Natural killer cell (primary cell): Measurements from ENCODE around the gene ARL3. TPM values are rescaled to one million over a fixed set of nuclear protein-coding genes. Genes with fewer than 3 reads are reported as not detected.
A peak's percentile ranks its signal among the peaks of the same experiment; 100 is the strongest.

Experiments
- ATAC-seq, 3 donors: fragments of 150-1000 bp in 2 of 3; fragments of 200-7000 bp in 1 of 3; cut with Tn5 transposase; 1 replicate in 1 of 3; 2 replicates in 2 of 3; pipeline ENCODE4 v1.10.0; 2021; ENCODE audit warnings: mild to moderate bottlenecking in 2 of 3, moderate library complexity in 2 of 3
- DNase-seq, 2 donors: peaks; one replicate each; pipeline versions ENCODE4 v3.0.0 to v3.0.0-alpha.2; 2013 to 2021; ENCODE audit warnings: mixed read lengths in 1 of 2
- H3K27ac ChIP-seq: one replicate; pipeline ENCODE4 v1.5.1; 2013; ENCODE audit warnings: mild to moderate bottlenecking, low read length
- H3K27me3 ChIP-seq: one replicate; pipeline ENCODE4 v1.6.1; 2013; ENCODE audit warnings: low read length; ENCODE audit not compliant: control insufficient read depth, insufficient read depth
- H3K36me3 ChIP-seq: one replicate; pipeline ENCODE4 v1.6.1; 2013; ENCODE audit warnings: low read length; ENCODE audit not compliant: control insufficient read depth, insufficient read depth
- H3K4me1 ChIP-seq: one replicate; pipeline ENCODE4 v1.6.1; 2013; ENCODE audit warnings: low read length; ENCODE audit not compliant: control insufficient read depth, insufficient read depth
- H3K4me3 ChIP-seq: one replicate; pipeline ENCODE4 v1.5.1; 2013; ENCODE audit warnings: low read length
- H3K9me3 ChIP-seq: one replicate; pipeline ENCODE4 v1.6.1; 2013; ENCODE audit warnings: low read length; ENCODE audit not compliant: control insufficient read depth, insufficient read depth
- H3K27ac Mint-ChIP-seq, 2 donors: one replicate each; pipeline ENCODE4 v1.8.0; 2022; ENCODE audit warnings: mild to moderate bottlenecking in 2 of 2, mixed read lengths in 2 of 2, moderate library complexity in 1 of 2
- H3K27me3 Mint-ChIP-seq, 2 donors: one replicate each; pipeline ENCODE4 v1.8.0; 2022; ENCODE audit warnings: low read depth in 2 of 2, mixed read lengths in 2 of 2
- H3K36me3 Mint-ChIP-seq: one replicate; pipeline ENCODE4 v1.8.0; 2022; ENCODE audit warnings: mixed read lengths
- H3K4me1 Mint-ChIP-seq, 2 donors: one replicate each; pipeline ENCODE4 v1.8.0; 2022; ENCODE audit warnings: mixed read lengths in 2 of 2
- H3K4me3 Mint-ChIP-seq: one replicate; pipeline ENCODE4 v1.8.0; 2022; ENCODE audit warnings: mild to moderate bottlenecking, moderate library complexity, mixed read lengths
- H3K9me3 Mint-ChIP-seq, 2 donors: one replicate each; pipeline ENCODE4 v1.8.0; 2022; ENCODE audit warnings: mixed read lengths in 2 of 2
- WGBS: methylation state at CpG from one replicate; pipeline ENCODE4 v1.1.7; 2013; ENCODE audit warnings: missing lambda C conversion rate; ENCODE audit not compliant: insufficient coverage; 5-methylcytosine and 5-hydroxymethylcytosine counted together
- intact Hi-C: fragments of 100-400 bp; cut with micrococcal nuclease; formaldehyde crosslinking; loops from one replicate; pipeline ENCODE4 v1.14.2; 2022
- total RNA-seq, 4 donors: library from RNA; stranded (reverse); fragments of 120-200 nt in 1 of 4; gene quantifications; one replicate each; pipeline versions ENCODE4 v1.2.3 to v1.2.4, GENCODE V29; 2013 to 2022
- TF ChIP-seq, protein P1 (sequence below): fragments of 200-600 bp; IDR thresholded peaks from one replicate; pipeline ENCODE4 v1.8.0; 2022; ENCODE audit warnings: antibody characterized with exemption

Gene ARL3
- total RNA-seq, 3 donors from 2014 or later (not counting 1 experiment from before 2014, with no cell fraction given): 1.4 to 1.7 (median 1.5) TPM

DNA sequence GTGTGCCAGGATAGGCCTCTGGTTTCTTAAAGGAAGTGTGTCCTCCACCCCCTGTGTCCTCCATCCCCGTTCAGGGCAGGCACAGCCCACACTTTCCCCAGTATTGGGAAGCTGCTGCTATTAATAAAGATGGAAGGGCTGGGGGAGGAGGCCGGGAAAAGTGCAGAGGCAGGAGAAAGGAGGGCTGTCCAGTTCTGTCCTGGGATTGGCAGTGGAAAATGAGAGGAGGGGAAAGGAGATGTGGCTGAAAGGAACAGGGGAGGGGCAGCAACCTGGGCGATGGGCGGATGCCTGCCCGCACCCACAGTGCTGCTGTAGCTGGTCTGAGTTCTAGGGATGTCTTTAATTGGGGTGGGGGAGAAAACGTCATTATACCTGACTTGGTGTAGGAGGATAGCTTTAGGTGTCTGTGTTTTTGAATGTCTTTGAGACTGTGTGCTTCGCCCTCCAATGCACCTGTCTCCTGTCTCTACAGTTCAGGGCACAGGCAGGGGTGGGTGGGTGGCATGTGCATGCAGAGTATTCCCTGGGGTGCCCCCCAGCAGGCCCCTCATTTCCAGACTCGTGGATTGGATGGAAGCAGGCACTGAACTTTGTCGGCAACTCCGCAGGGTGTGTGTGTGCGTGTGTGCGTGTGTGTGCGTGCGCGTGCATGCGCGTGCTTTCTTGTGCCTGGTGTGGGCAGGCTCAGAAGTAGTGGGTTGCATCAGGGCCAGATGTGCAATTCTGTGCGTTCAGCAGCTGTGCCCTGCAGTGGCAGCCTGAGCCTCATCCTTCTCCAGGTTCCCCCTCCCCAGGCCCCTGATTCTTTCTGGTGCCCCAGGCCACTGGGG, 67.4 kb downstream of the ARL3 start:
- H3K4me3 ChIP-seq: peak overlapping the region; percentile 61
- ATAC-seq: no peak
- TF ChIP-seq, protein P1, sequence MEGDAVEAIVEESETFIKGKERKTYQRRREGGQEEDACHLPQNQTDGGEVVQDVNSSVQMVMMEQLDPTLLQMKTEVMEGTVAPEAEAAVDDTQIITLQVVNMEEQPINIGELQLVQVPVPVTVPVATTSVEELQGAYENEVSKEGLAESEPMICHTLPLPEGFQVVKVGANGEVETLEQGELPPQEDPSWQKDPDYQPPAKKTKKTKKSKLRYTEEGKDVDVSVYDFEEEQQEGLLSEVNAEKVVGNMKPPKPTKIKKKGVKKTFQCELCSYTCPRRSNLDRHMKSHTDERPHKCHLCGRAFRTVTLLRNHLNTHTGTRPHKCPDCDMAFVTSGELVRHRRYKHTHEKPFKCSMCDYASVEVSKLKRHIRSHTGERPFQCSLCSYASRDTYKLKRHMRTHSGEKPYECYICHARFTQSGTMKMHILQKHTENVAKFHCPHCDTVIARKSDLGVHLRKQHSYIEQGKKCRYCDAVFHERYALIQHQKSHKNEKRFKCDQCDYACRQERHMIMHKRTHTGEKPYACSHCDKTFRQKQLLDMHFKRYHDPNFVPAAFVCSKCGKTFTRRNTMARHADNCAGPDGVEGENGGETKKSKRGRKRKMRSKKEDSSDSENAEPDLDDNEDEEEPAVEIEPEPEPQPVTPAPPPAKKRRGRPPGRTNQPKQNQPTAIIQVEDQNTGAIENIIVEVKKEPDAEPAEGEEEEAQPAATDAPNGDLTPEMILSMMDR: no peak
- intact Hi-C loops: loop anchor here (1.0 to 10.0 kb wide), 8 partner anchors 14 to 718 kb away; partner anchors contain the start of genes CNNM2, GBF1, NFKB2 and PITX3
- H3K4me1 ChIP-seq: peaks cover 68% of the 10 kb centered on the region
- DNase-seq: peak; percentile 50 to 75
- H3K4me1 Mint-ChIP-seq: peaks cover 67 to 74% of the 10 kb centered on the region in 2 donors
- no peaks in the 10 kb centered on the region for H3K27me3 ChIP-seq
- H3K4me3 Mint-ChIP-seq: peak overlapping the region; percentile 99
- H3K27ac Mint-ChIP-seq: peak overlapping the region; percentile 99
- no peaks in the 10 kb centered on the region for H3K36me3 Mint-ChIP-seq
- H3K9me3 ChIP-seq: no peaks in the 10 kb centered on the region
- H3K36me3 ChIP-seq: no peaks in the 10 kb centered on the region
- peak overlapping the region; percentile 88 for H3K27ac ChIP-seq
- no peaks in the 10 kb centered on the region for H3K9me3 Mint-ChIP-seq
- 31% methylated on average over 17 of the region's 18 CpGs for WGBS
- no peaks in the 10 kb centered on the region for H3K27me3 Mint-ChIP-seq

GRCh38 chr10:102645741-102646609, 68.2 kb downstream of the ARL3 start:
- peaks cover 63 to 70% of the 10 kb centered on the region in 2 donors for H3K4me1 Mint-ChIP-seq
- TF ChIP-seq, protein P1: no peak
- Histone ChIP-seq H3K4me1 (peaks cover 65% of the 10 kb centered on the region), H3K27me3 (no peaks in the 10 kb centered on the region), H3K27ac (peak overlapping the region; percentile 88), H3K4me3 (peak overlapping the region; percentile 61), H3K36me3 (no peaks in the 10 kb centered on the region), H3K9me3 (no peaks in the 10 kb centered on the region)
- ATAC-seq: peak; percentile 37 to 68 (median 52)
- H3K4me3 Mint-ChIP-seq: peak overlapping the region; percentile 99
- H3K36me3 Mint-ChIP-seq: no peaks in the 10 kb centered on the region
- peak overlapping the region; percentile 99 for H3K27ac Mint-ChIP-seq
- H3K27me3 Mint-ChIP-seq: no peaks in the 10 kb centered on the region
- H3K9me3 Mint-ChIP-seq: no peaks in the 10 kb centered on the region
- WGBS: 0% methylated on average over 23 of the region's 29 CpGs
- intact Hi-C loops: loop anchor here (1.0 to 10.0 kb wide), 8 partner anchors 15 to 719 kb away; partner anchors contain the start of genes CNNM2, GBF1, NFKB2 and PITX3
- DNase-seq: peak; percentile 79 to 83

DNA sequence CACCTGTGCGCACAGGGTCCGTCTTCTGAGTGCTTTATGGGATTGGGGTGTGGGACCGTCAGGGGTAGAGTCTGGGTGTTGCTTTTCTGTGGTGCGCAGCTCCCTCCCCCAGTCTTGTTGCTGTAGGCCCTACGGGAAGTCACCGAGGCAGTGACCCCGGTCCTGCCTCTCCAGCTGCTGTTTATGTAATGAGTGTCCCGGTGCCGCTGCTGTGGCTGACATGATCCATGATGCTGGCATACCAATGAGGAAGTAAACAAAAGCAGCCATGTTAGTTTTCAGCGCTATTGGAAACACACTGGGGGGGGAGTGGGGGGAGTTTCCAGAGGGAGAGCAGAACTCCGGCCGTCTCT, 68.8 kb downstream of the ARL3 start:
- intact Hi-C loops: loop anchor here (5.0 to 10.0 kb wide), 4 partner anchors 251 to 719 kb away; partner anchors contain the start of genes CNNM2, GBF1, NFKB2 and PITX3
- no peaks in the 10 kb centered on the region for H3K36me3 ChIP-seq
- no peaks in the 10 kb centered on the region for H3K9me3 ChIP-seq
- TF ChIP-seq, protein P1: peak; percentile 0
- no peaks in the 10 kb centered on the region for H3K9me3 Mint-ChIP-seq
- ATAC-seq (no peak), DNase-seq (peak; percentile 45 to 71)
- peak overlapping the region; percentile 99 for H3K27ac Mint-ChIP-seq
- no peaks in the 10 kb centered on the region for H3K36me3 Mint-ChIP-seq
- no peaks in the 10 kb centered on the region for H3K27me3 Mint-ChIP-seq
- peaks cover 57 to 63% of the 10 kb centered on the region in 2 donors for H3K4me1 Mint-ChIP-seq
- H3K4me3 ChIP-seq: peak overlapping the region; percentile 61
- H3K4me3 Mint-ChIP-seq: peak overlapping the region; percentile 99
- peaks cover 59% of the 10 kb centered on the region for H3K4me1 ChIP-seq
- peak overlapping the region; percentile 88 for H3K27ac ChIP-seq
- H3K27me3 ChIP-seq: no peaks in the 10 kb centered on the region
- WGBS: 0% methylated on average over 12 of the region's 12 CpGs
